CD4-positive, alpha-beta T cell treated with Interleukin-17A for 4 hours (primary cell): ENCODE data around the gene BTBD1.
A peak's percentile ranks its signal among the peaks of the same experiment; 100 is the strongest.

Source experiments
- DNase-seq: peaks from one replicate; pipeline ENCODE4 v3.0.0-alpha.2; 2020; ENCODE audit warnings: mixed read lengths

Gene BTBD1

GRCh38 chr15:82985688-82986441 is 81.2 kb downstream of the BTBD1 start, which contains the start of gene RAMAC:
TSS of gene RAMAC (plus strand) at chr15:82986210. CDS start at chr15:82989019, 2,809 bp downstream.
- DNase-seq, result peak; percentile 93

- no peak for DNase-seq
Measured at GRCh38 chr15:82980981-82981380, 86.1 kb downstream of the BTBD1 start.

GRCh38 chr15:82979726-82980125 is 87.3 kb downstream of the BTBD1 start:
- no peak for DNase-seq

- no peak for DNase-seq
Measured at GRCh38 chr15:82978438-82978837, 88.6 kb downstream of the BTBD1 start.

GRCh38 chr15:82977076-82977475 is 90.0 kb downstream of the BTBD1 start:
- no peak for DNase-seq

GRCh38 chr15:82972990-82973389 is 94.1 kb downstream of the BTBD1 start:
- no peak for DNase-seq

- no peak for DNase-seq
Measured at GRCh38 chr15:82971218-82971984, 95.7 kb downstream of the BTBD1 start.

- no peak for DNase-seq
Measured at GRCh38 chr15:82970696-82971095, 96.4 kb downstream of the BTBD1 start.

- no peak for DNase-seq
Measured at GRCh38 chr15:82970078-82970686, 96.9 kb downstream of the BTBD1 start.

- DNase-seq, result no peak
Measured at GRCh38 chr15:82969353-82969752, 97.7 kb downstream of the BTBD1 start.

- DNase-seq, result no peak
Measured at GRCh38 chr15:82968066-82968465, 99.0 kb downstream of the BTBD1 start.

- DNase-seq, result no peak
Measured at GRCh38 chr15:82966671-82967071, 100.4 kb downstream of the BTBD1 start.
